Activated naive CD4-positive, alpha-beta T cell (primary cell): ENCODE data around the gene GLI3.

ENCODE experiments used
- DNase-seq, 4 experiments: peaks; one replicate each; lab custom pipeline; 2025; lab: John Stamatoyannopoulos, UW

GLI3 gene

DNA sequence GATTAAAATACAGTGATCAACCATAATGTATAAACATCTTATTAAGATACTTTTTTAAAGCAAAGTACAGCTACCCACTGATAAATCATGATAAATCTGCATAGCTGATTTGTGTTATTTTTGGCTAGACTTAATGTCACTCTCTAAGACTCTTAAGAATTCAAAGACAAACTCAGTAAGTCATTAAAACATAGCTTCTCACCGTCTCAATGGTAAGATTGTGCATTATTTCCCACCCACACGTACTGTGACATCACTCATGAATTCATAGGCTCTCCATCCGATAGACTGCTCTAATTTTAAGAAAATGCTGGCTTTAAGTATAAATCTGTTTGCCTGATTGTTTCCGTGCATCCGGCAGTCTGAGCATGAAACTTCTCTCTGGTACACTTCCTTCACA, 266.1 kb downstream of the GLI3 start:
- no peak for DNase-seq

DNA sequence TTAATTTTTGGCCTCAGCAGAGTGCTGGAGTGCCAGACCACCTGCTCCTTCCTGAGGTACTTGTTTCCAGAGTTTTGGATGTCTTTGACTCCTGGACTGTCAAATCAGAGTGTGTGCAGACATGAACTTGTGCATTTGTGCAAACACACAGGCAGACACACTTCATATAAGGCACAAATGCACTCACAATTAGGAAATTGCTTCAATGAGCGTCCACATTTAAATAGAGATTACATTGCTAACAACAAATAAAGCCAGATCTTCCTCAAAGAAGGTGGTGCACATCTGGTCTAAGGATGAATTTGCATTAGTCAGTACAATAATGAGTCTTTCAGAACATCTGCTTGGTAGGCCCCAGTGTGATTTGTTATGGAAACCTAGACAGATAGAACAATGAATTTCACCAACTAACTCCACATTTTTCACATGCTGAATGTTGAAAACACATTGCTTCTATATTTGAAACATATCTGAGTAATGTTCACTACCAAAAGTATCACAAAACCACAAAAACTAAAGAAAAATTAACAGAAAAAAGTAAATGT, 267.4 kb downstream of the GLI3 start:
- DNase-seq, result no peak

DNA sequence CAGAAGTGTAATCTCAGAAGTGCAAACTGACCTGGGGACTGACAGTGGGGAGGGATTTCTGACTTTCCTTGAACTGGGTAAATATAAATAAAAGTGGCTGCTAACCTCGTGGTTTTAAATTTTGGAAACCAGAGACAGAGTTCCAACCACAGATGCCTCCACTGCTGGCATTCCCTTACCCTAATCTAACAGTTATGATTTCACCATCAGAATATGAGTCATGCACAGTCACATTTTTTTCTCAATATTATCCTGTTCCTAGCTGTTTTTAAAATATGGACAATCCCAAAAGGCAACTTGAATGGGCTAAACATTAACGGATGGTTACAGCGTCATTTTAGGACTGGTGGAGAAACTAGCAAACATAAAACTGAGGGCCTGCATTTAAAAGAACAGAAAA, 269.9 kb downstream of the GLI3 start:
- no peak for DNase-seq

DNA sequence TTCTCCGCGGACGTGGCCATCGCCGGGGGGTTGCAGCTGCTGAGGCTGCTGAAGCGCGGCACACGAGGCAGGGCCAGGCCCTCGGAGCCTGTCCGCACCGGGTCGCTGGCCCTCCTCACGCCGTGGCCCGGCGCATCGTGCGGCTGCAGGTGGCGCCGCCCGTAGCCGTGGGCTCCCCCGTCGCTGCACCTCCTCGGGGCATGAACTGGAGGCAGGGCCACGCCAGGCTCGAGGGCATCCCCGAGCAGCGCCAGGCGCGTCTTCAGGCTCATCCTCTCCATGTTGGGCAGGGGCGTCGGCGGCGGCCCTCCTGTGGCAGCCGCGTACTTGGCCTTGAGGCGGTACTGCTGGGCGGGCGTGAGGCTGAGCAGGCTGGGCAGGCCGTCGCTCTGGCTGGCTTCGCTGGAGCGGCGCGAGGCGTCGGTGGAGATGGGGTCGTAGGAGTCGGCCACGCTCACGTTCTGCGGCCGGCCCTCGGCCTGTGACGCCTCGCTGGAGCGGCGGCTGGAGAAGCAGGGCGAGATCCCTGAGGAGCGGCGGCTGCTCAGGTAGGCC, 271.0 kb downstream of the GLI3 start:
- DNase-seq, result no peak

DNA sequence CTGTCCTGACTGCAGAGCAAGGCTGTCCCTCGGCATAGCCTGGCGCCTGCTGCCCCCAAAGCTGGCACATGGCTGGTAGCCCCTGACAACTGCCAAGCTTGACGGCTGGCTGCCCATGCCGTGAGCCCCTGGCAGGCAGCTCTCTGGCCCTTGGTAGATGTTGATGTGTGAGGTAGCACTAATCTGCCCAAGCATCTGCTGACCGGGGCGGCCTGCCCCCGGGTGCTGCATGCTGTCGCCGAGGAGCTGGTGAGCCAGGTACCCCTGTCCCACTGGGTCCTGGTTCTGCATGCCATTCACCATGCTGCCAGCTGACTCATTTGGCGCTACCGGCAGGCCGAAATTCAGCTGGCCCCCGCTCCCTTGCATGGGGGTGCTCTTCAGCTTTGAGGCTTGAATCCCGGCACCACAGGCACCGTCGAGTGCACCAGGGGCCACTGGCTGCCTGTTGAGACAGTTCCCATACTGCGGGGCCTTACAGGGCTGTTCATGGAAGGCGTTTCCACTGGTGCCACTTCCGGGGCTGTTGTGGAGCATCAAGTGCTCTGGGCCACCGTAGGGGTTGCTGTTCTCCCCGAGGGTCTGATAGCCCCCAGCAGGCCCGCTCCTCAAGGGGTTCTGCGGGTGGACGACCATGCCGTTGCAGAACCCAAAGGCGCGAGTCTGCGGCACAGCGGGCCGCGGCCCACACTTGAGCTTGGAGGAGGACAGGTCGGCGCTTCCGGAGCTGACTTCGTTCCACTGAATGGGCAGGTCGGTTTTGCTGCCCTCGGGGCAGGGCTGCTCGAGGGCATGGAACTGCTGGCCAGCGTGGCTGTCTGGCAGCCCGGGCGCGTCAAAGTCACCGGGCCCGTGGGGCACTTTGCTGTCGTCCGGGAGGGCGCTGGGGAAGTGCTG, 271.9 kb downstream of the GLI3 start:
- no peak for DNase-seq

DNA sequence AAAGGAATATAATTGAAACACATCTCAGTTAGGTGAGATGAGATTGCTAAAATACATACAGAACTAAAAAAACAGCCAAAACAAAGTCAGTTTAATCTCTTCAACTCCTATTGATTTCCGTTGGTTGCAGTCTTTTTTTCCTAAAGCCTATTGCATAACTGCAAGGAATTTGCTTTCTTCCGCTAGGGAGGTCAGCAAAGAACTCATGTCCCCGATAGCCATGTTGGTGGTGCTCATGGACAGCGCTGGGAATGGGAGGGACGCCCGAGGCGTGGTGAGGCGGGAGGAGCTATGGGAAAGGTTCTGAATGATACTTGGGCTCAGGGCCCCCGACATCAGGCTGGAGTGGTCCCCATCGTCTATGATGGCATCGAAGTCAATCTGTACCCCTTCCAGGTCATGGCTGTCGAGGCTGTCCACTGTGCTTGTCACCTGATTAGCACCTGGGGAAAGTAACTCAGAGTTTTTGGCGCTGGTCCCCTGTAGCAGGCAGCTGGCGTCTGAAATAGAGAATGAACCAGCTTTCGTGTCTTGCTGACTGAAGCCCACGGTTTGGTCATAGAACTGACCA, 272.7 kb downstream of the GLI3 start:
- no peak for DNase-seq

DNA sequence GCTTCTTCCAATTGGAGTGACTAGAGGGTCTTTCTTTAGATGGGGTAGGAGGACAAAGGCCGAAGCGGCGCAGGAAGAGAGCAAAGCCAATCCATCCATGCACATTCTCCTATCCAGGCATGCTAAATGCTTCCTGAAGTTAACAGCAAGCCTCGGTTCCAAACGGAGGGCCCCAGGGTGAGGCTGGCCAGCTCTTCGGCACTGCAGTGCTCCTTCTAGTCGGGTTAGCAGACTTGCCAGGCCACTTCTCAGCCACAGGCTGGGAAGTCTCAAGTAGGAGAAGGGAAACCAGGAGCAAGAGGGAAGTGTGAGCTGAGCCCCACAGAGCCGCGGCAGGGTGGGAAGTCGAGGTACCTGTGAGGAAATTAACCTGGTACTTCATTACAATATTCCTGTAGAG, 280.3 kb downstream of the GLI3 start:
- DNase-seq, result no peak

DNA sequence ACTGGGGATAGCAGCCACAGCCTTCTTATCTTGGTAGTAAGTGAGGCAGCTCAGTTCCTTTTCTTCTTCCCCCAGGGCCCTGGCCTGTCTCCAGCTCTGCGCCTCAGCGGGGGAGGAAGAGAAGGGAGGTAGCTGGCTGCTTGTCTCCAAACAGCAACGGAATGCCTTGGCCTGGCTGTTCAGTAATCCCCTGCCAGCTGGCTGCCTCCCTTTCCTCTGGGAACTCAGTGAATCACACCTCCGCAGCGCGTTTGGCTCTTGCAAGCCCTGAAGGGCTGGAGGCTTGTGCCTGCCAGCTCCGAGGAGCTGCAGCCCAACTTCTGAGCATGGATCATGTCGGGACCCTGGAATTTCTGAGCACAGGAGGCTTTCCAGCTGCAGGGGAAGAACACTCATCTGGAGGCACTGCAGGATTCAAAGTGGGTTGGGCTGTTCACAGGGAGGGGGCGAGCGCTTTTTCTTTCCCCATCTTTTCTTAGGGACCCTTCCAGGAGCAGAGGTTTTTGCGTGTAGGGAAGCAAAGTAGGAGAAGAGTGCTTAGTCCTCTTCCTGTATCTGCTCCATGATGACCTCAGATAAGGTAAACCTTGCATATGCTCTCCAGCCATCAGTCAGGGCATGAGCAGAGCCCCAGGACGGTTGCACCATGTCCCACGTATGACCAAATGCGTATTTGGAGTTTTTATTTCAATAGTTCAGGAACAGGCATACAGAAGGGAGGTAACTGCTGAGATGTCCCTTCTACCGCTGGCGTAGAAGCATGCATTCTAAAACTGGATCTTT, 280.9 kb downstream of the GLI3 start:
- no peak for DNase-seq

DNA sequence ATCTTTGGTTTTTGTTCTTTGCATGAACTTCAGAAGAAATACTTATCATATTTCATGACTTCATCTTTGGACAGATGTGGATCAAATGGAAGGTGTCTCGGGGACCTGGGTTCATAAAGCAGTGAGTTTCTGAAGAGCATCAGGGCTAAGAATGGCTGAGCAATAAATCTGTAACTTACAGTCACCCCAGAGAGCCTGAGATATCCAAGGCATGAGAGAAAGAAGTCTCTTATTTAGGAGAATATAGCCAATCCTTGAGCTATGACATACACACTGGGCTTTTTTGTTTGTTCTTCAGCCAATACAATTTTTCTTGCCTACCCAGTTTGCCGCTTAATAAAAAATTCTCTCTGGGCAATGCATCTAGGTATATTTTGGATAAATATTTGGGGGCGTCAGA, 281.6 kb downstream of the GLI3 start:
- DNase-seq, result no peak

DNA sequence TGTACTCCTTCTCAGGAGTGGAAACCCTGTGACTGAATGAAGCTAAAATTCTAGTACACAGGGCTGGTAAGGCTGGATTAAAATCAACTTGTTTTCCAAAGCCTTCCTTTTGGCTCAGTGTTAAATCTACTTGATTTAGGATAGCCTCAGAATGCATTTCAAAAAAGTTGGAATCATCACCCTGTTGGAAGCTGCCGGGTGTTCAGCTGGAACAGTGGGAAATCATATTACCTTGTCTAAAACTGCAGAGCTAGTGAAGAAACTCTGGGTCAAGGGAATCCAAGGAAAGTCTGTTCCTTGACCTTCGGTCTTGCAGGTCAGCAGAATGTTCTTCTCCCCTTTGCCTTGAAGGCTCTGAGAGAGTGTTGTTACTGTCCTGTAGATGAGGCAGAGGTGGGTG, 282.0 kb downstream of the GLI3 start:
- no peak for DNase-seq

DNA sequence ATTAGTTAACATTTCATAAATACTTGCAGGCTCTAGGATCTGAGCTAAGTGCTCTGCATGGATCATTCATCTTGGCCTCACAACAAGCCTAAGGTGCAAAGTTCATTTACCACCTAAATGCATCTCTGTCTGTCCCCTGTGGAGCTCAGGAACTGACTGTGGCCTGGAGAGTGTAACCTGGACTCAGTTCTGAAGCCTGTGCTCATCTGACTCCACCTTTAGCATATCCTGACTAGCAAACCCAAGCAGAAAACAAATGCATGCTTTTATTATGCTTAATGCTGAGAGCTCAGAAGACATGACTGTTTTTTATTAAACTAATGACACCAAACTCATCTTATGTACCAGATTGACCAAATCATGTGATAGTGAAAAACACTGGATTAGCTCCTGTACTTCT, 288.5 kb downstream of the GLI3 start:
- DNase-seq, result no peak

DNA sequence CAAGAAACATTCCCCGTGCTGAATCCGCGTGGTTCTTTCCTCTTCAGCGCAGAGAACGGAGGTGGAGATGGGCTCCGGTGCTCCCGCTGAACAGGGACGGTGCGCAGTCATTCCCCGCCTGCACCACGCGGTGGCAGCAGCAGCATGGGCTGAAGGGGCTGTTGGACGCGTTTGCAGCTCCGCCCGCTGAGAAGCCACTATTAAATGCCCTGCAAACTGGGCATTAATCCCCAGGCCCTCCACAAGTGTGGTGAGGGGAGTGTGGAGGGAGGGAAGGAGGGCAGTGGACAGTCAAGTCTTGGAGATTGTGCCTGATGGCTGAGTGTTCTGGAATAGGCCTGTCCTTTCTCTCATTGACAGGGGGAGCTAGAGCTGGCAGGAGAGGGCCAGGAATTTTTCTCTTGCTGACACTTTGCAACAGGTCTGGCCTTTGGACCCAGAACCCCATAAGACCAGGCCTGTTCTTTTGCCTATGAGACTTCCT, 293.9 kb downstream of the GLI3 start:
- DNase-seq, result peak; percentile 8 to 56 (median 28)

DNA sequence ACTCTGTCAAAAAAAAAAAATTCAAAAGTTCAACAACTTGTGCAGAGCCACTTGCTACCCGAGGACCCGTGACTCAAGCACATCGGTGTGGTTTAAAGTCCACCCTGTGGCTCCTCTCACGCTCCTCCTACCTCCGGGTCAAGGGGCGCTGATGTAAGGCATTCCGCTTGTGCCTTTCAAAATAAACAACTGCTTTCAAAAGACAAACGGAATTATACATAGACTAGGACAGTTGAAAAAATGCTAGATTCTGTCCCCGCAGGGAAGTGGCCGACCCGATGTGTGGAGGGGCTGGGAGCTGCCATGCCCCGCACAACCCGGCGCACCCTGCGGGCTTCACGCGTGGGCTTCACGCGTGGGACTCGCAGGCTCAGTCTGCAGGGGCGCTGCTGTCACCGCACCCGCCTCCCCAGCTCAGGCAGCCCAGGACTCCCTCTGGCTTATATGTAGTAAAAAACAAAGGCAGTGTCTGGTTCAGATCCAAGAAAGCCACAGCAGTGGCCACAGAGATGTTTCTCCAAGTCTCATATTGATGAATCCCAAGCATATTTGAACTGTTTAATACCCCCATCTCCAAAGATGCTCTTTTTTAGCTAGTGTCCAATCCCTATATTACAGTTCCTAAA, 294.4 kb downstream of the GLI3 start:
- no peak for DNase-seq

DNA sequence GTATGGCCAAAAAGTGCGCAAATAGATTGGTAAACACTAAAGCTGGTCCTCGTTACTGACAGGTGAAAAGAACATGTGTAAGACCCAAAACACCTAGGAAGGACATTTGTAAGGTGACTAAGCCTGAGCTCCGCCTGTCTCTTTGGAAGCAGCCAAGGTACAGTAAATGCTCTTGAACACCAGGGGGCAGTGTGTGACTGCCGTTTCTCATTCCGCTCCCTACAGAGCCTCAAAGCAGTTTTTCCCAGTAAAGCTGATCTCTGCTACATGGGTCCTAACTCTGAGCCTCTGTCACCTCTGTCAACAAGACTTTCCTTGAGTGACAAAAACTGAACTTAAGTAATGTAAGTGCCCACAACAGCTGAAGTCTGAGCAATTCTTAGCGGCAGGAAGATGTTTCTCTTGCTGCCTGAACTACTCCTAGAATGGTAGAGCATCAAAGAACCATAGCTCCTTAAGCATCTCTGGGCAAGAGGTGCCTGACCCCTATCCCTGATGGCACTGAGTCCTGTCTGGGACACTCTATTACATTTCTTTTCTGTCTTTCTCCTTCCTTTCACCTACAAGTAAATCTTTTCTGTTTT, 296.2 kb downstream of the GLI3 start:
- DNase-seq, result peak in 2 of 4 experiments; percentile 1 to 10

DNA sequence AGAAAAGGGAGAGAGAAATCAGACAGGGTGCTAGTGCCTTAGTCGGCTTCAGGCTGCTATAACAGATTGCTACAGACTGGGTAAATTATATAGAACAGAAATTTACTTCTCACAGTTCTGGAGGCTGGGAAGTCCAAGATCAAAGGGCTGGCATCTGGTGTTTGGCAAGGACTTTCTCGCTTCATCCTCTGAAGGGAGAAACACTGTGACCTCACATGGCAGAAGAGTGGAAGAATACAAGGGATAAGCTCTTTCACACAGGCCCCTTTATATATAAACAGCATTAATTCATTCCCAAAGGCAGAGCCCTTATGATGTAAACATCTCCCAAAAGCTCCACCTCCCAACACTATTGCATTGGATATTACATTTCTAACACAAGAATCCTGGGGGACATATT, 298.6 kb downstream of the GLI3 start:
- no peak for DNase-seq

DNA sequence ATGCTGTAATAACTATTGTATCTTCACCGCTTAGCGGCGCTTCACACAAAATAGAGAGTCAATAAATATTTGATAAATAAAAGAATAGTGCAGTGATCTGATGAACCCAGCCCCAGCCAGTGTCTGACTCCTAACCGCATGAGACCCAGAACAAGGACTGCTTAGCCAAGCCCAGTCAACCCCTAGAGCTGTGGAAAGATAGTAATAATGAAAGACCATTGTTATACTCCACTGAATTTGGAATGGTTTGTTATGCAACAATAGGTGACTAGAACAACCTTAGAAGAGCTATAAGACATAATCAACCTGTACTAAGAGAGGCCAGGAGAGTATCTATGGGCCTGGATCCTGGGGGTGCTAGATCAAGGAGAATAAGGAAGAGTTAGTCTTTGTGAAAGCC, 303.6 kb downstream of the GLI3 start:
- no peak for DNase-seq

DNA sequence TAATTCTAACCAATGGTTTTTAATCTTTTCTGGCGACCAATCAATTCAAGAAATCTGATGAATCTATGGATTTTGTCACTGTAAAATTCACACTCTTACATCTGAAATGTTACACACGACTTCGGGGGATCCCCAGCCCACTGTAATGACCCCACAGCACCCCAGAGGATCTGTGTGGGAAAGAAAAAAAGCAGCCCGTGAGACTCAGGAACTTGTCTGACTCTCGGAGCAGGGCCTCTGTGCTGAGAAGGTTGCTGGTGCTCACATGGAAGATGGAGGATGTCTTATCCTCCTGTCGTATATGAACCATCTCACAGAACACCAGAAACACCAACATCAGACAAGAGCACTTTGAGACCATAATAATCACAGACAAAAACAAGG, 305.8 kb downstream of the GLI3 start:
- DNase-seq, result no peak

DNA sequence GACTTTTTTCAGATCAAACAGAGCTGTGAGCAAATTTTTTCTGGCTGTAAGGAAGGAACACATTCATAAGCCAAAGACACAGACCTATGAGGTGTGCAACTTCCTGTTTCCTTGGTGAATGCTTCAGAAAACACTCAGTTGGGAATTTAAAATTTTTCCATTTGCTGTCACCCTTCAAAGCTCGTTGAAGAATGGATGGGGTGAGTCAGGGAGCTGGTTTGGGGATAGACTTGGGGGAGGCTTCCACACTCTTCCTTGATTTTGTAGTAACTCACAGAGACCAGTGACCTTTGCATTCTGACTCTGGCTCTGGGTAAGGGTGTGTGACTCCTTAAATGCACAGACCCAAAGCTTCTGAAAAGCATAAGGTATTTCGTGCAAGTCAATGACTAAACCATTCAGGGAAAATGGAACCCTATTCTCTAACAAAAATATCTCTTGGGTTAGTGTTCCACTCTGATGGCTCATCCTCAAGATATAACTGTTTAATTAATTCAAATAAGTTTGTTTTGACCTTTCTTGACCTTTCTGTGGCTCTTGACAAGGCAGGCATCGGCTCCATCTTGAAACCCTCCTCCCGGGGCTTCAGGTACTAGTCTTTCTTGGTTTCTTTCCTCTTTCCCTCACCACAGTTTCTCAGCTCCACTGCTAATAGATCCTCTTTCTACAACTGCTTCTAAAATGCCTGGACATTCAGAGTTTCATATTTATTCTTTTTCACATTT, 306.3 kb downstream of the GLI3 start:
- DNase-seq, result no peak

DNA sequence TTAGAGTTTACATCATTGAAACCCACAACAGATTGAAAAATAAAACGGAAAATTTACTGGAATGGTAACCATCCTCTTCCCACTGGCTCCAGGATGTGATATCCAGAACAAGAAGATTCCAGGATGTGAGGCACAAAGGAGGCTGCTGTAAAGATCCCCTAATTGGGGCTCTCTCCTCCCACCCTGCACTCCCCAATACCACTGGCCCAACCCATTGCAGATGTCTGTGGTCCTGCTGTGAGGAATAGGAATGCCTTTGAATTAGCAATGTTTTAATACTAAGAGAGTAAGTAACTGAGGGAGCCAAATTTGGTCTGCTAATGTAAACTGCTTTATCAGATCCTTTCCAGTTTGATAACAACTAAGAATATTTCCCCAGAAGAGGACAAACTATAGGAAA, 308.2 kb downstream of the GLI3 start:
- no peak for DNase-seq

DNA sequence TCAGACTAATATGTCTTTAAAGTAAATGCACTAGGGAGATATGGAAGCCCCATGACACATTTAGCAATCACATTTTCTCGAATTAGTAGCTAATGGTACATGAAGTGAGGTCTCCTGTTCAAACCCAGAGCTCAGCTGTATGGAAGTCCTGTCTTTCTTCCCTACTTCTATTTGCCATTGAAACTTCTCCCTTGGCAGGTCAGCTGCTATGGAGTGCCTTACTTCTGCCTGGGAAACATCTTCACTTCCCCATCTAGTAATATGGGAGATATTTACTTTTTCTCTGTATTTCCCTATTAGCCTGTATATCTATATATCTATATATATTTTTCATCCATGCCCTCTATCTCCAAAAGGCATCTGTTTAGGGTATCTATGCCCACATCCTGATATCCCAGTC, 308.8 kb downstream of the GLI3 start:
- no peak for DNase-seq

DNA sequence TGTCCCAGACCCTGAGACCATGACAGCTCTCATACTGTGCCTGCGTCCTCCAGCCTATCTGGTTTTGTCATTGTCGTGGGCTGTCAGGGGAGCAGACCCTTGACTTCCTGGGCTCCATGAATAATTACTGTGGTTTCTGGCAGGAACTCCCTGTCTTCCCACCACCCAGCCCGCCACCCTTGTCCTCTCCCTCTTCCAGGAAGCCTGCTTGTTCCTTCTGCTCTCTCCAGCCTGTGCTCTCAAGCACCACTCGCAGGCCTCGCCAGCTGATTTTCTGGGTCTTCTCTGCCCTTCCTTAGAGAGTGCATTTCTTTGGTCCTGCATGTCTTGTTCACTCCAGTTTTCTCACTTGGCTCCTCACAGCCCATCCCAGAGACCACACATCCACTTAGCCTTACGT, 309.6 kb downstream of the GLI3 start:
- DNase-seq, result no peak
